Activated naive CD8-positive, alpha-beta T cell treated with anti-CD3 and anti-CD28 coated beads for 36 hours (primary cell): ENCODE measurements around the gene PTPRG. TPM values are rescaled to one million over a fixed set of nuclear protein-coding genes. Genes with fewer than 3 reads are reported as not detected.
"Not testable (repeated sequence)": the region's sequence is repeated elsewhere in the genome, so short reads cannot be mapped to it uniquely, and the experiment has no call there.

ENCODE experiments used
- DNase-seq: peaks from one replicate; pipeline ENCODE4 v3.0.0; 2021
- H3K27ac Mint-ChIP-seq: one replicate; pipeline ENCODE4 v1.8.0; 2022; ENCODE audit warnings: mild to moderate bottlenecking, moderate library complexity, mixed read lengths
- H3K27me3 Mint-ChIP-seq: one replicate; pipeline ENCODE4 v1.8.0; 2022; ENCODE audit warnings: mild to moderate bottlenecking, mixed read lengths
- H3K36me3 Mint-ChIP-seq: one replicate; pipeline ENCODE4 v1.8.0; 2021; ENCODE audit warnings: mild to moderate bottlenecking, mixed read lengths
- H3K4me1 Mint-ChIP-seq: one replicate; pipeline ENCODE4 v1.8.0; 2021; ENCODE audit warnings: mixed read lengths
- H3K4me3 Mint-ChIP-seq: one replicate; pipeline ENCODE4 v1.8.0; 2022; ENCODE audit warnings: mild to moderate bottlenecking, moderate library complexity, mixed read lengths
- H3K9me3 Mint-ChIP-seq: one replicate; pipeline ENCODE4 v1.8.0; 2022; ENCODE audit warnings: mixed read lengths
- total RNA-seq, 2 experiments: library from RNA; stranded (reverse); gene quantifications; one replicate each; pipeline ENCODE4 v1.2.3, GENCODE V29; 2021

The PTPRG gene
- total RNA-seq, 2 experiments from 2014 or later, result 0.06 to 0.16 TPM

DNA sequence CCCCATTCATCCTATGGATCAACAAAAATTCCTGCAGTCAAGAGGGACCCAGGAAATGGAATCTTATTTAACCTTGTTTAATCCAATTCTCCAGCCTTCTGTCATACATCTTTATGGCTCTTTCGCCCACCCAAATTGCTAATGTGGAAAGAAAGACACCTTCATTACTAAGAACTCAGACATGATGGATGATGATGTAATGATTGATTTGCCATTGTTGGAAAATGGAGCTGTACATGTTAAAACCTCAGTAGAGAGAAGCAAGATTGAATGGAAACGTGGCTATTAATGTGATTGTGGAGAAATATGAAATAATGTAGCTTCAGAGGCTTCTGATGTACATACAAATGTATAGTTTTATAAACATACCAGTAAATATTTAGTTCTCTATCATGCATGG is 15.7 kb upstream of the PTPRG start:
- H3K4me1 Mint-ChIP-seq, result no peaks in the 10 kb centered on the region
- peaks cover 3% of the 10 kb centered on the region for H3K27me3 Mint-ChIP-seq
- no peaks in the 10 kb centered on the region for H3K36me3 Mint-ChIP-seq
- H3K27ac Mint-ChIP-seq, result no peak overlapping the region
- H3K9me3 Mint-ChIP-seq, result peaks cover 3% of the 10 kb centered on the region
- H3K4me3 Mint-ChIP-seq, result no peak overlapping the region
- no peak for DNase-seq

DNA sequence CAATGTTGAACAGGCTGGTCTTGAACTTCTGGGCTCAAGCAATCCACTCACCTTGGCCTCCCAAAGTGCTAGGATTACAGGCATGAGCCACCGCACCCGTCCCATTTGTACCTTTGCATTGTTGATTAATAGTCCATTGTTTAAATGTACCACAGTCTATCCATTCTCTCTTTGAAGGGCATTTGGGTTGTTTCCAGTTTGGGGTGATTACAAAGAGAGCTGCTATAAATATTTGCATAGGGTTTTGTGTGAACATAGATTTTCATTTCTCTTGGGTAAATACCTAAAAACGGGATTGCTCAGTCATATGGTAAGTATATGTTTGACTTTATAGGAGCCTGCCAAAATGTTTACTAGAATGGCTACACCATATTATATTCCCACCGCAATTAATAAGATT is 13.7 kb upstream of the PTPRG start:
- H3K4me3 Mint-ChIP-seq, result no peak overlapping the region

GRCh38 chr3:61552704-61553103 is 8.7 kb upstream of the PTPRG start:
- H3K4me1 Mint-ChIP-seq, H3K36me3 Mint-ChIP-seq, H3K9me3 Mint-ChIP-seq, DNase-seq, H3K27ac Mint-ChIP-seq, H3K4me3 Mint-ChIP-seq: not testable (repeated sequence)
- peaks cover 25% of the 10 kb centered on the region for H3K27me3 Mint-ChIP-seq

More for the DNA sequence above, 13.7 kb upstream of the PTPRG start:
- H3K9me3 Mint-ChIP-seq, result peaks cover 3% of the 10 kb centered on the region
- no peaks in the 10 kb centered on the region for H3K36me3 Mint-ChIP-seq
- DNase-seq, result no peak
- H3K4me1 Mint-ChIP-seq, result no peaks in the 10 kb centered on the region
- no peak overlapping the region for H3K27ac Mint-ChIP-seq
- no peaks in the 10 kb centered on the region for H3K27me3 Mint-ChIP-seq

DNA sequence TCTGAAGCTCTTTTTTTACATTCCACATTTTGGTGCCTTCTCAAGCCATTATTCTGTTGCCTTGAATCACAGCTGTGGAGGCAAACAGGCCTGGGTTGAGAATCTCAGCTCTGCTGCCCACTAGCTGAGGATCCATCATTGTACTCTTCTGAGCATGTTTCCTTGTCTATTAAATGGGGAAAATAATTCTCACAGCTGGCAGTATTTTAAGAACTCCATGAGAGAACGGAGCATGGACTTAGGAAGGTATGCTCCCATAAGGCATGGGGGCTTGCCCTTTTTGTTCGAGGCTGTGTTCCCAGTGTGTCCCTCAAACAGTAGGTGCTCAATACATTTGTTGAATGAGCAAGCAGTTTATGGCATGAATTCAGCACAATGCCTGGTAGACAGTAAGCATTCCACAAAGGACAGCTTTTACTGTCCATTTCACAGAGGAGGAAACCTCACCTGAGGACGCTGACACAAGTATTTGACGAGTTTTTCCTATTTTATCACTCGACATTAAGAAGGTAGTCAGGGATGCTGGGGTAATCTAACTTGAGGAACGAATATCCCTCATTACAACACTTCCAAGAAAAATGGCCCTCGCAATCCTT is 2.1 kb upstream of the PTPRG start:
- peaks cover 78% of the 10 kb centered on the region for H3K27me3 Mint-ChIP-seq
- no peaks in the 10 kb centered on the region for H3K9me3 Mint-ChIP-seq
- peaks cover 15% of the 10 kb centered on the region for H3K4me1 Mint-ChIP-seq
- no peaks in the 10 kb centered on the region for H3K36me3 Mint-ChIP-seq
- H3K4me3 Mint-ChIP-seq, result no peak overlapping the region
- H3K27ac Mint-ChIP-seq, result no peak overlapping the region
- no peak for DNase-seq

DNA sequence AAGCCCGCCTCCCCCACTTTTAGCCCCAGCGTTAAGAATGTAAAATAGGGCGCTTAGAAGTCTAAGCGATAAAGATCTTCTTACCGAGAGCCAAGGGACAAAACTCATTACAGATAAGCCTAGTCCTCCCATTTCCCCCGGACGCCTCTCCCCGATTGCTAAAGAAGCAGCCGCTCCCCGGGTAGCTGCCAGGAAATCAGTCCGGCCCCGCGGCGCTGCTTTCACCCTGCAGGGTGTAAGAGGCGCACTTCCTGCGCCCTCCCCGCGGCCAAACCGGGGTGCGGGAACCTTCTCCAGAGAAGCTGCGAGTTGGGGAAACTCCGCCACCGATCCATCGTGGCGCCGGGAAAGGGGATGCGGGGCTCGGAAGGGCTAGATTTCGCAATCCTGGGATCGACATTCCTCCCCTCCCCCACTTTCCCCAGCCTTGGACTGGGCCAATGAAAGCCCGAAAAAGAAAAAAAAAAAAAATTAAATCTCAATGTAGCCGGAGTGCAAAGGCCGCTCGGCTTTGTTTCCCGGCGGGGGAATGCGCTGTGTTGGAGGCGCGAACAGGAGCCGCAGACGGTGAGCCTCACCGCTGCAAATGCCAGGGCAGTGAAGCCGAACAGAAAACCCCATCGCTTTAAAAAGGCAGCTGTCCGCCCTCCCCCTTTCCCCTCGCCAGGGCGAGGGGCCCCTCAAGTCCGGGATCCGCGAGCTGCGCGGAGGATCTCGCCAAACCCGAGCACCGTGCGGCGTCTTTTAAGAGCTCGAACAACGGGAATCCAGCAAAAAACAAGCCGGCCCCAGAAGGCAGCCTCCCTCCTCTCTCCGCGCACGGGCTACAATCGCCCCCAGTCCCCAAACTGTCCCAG is 626 bp upstream of the PTPRG start:
- Mint-ChIP-seq H3K4me3 (peak overlapping the region; percentile 79), H3K27me3 (peaks cover 82% of the 10 kb centered on the region), H3K9me3 (no peaks in the 10 kb centered on the region), H3K4me1 (peaks cover 16% of the 10 kb centered on the region), H3K36me3 (no peaks in the 10 kb centered on the region), H3K27ac (no peak overlapping the region)
- peak; percentile 38 for DNase-seq

GRCh38 chr3:61562042-61562720 is 810 bp downstream of the PTPRG start:
- no peaks in the 10 kb centered on the region for H3K9me3 Mint-ChIP-seq
- H3K27ac Mint-ChIP-seq, result no peak overlapping the region
- no peaks in the 10 kb centered on the region for H3K36me3 Mint-ChIP-seq
- H3K27me3 Mint-ChIP-seq, result peaks cover 79% of the 10 kb centered on the region
- DNase-seq, result no peak
- H3K4me3 Mint-ChIP-seq, result no peak overlapping the region
- peaks cover 16% of the 10 kb centered on the region for H3K4me1 Mint-ChIP-seq

DNA sequence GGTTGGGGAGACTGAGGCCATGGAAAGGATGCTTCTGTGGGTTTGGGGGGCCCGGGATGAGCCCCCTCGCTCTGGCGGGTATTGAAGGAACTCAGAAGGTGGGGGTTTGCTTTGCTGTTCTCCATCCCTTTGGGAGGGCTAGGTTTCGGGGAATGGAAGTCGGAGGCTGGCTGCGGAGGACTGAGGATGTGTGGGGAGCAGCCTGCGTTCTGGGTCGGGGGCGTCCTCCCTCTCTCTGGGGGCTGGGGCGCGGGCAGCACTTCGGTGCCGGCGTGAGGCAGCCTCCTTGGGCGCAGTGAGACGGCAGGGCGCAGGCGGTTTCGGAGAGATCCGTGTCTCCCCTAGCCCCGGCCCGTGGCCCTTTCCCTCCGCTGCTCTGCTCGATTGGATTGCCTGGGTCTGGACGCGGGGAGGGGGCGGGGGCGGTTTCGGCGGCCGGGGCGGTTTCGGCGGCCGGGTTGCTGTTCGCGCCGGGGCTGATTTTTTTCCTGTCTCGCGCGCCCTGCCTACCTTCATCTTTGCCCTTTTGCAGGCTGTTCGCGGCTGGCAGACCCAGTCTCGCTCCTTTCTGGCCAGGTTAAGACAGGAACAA is 1.4 kb downstream of the PTPRG start:
- H3K4me3 Mint-ChIP-seq, result peak overlapping the region; percentile 4
- DNase-seq, result no peak
- no peaks in the 10 kb centered on the region for H3K9me3 Mint-ChIP-seq
- H3K27ac Mint-ChIP-seq, result no peak overlapping the region
- no peaks in the 10 kb centered on the region for H3K36me3 Mint-ChIP-seq
- H3K27me3 Mint-ChIP-seq, result peaks cover 77% of the 10 kb centered on the region
- peaks cover 16% of the 10 kb centered on the region for H3K4me1 Mint-ChIP-seq

GRCh38 chr3:61563313-61564271 is 2.2 kb downstream of the PTPRG start:
- no peaks in the 10 kb centered on the region for H3K9me3 Mint-ChIP-seq
- H3K4me1 Mint-ChIP-seq, result peaks cover 16% of the 10 kb centered on the region
- H3K4me3 Mint-ChIP-seq, result no peak overlapping the region
- no peak overlapping the region for H3K27ac Mint-ChIP-seq
- no peak for DNase-seq
- H3K36me3 Mint-ChIP-seq, result no peaks in the 10 kb centered on the region
- peaks cover 71% of the 10 kb centered on the region for H3K27me3 Mint-ChIP-seq

DNA sequence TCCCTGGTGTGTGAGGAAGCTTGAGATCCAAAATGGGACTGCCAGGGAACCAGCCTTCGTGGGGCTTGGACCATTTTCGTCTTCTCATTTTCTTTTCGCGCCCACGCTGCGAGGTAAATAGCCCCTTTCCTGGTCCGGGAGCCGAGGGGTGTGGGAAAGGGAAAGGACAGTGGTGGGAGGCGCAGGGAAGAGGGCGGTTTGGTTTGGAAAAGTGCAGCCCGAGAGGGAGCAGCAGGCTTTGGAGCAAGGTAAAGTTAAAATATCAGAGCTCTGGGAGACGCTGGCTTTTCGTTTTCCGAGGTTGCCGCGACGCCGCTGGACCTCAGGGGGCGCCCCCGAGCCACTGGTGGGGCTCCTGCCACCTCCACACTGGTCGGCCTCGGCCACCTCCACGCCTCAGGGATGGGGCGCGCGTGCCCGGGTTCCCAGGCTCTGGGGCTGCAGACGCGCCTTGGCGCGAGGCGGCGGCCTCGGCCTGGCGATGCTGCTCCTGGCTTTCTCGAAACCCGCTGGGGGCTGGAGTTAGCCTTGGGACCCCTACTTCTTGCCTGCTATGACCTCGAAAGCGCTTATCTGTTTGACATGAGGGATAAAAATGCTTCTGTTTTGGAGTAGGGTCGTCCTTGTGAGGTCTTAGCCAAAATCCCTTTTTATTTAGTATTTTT is 3.2 kb downstream of the PTPRG start:
- Mint-ChIP-seq H3K4me3 (no peak overlapping the region), H3K9me3 (no peaks in the 10 kb centered on the region), H3K36me3 (no peaks in the 10 kb centered on the region), H3K27me3 (peaks cover 61% of the 10 kb centered on the region), H3K4me1 (peaks cover 16% of the 10 kb centered on the region), H3K27ac (no peak overlapping the region)
- DNase-seq, result peak; percentile 12

DNA sequence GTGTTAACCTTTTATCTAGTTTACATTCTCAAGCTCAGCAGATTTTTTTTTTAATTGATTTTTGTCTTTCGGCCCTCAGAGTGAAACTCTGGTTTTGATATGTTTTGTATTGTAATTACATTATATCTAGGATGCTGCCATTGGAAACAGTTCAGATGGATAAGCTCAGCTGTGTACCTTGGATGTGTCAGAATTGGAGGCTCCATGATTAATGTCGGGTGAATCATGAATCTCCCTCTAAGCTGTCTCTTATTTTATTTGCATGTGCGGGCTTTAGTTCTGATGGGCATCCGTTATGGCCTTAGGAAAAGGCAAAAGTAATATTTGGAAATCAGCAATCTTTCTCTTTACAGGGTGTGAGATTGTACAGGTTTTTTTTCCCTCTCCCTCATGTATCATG is 4.2 kb downstream of the PTPRG start:
- H3K9me3 Mint-ChIP-seq, result no peaks in the 10 kb centered on the region
- H3K4me3 Mint-ChIP-seq, result no peak overlapping the region
- H3K27ac Mint-ChIP-seq, result no peak overlapping the region
- H3K4me1 Mint-ChIP-seq, result peaks cover 12% of the 10 kb centered on the region
- DNase-seq, result no peak
- H3K27me3 Mint-ChIP-seq, result peaks cover 51% of the 10 kb centered on the region
- no peaks in the 10 kb centered on the region for H3K36me3 Mint-ChIP-seq

GRCh38 chr3:61568127-61568526 is 6.8 kb downstream of the PTPRG start:
- H3K27me3 Mint-ChIP-seq, result peaks cover 33% of the 10 kb centered on the region
- H3K9me3 Mint-ChIP-seq, result no peaks in the 10 kb centered on the region
- DNase-seq, result no peak
- H3K27ac Mint-ChIP-seq, result no peak overlapping the region
- H3K36me3 Mint-ChIP-seq, result no peaks in the 10 kb centered on the region
- no peak overlapping the region for H3K4me3 Mint-ChIP-seq
- H3K4me1 Mint-ChIP-seq, result peaks cover 6% of the 10 kb centered on the region

GRCh38 chr3:61569856-61570580 is 8.6 kb downstream of the PTPRG start:
- Mint-ChIP-seq H3K36me3 (no peaks in the 10 kb centered on the region), H3K27ac (no peak overlapping the region), H3K9me3 (no peaks in the 10 kb centered on the region), H3K4me1 (no peaks in the 10 kb centered on the region), H3K27me3 (peaks cover 23% of the 10 kb centered on the region), H3K4me3 (no peak overlapping the region)
- DNase-seq, result no peak

DNA sequence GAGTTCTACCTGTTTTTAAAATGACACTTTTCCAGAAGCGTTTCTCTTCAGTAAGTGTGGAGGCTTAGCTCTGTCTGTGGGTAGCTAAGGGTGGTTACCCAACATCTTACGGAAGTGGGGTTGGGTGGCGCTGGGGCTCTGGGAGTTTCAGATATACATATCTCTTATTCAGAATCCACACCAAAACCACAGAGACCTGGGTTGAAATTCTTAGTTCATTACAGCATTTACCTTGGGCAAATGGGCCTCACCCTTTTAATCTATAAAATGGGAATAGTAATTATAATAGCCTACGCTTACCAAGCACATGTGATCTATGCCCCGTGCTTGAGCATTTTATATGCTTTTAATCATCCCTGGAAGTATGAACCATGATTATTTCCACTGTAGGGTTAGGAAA is 9.4 kb downstream of the PTPRG start:
- H3K27ac Mint-ChIP-seq, result no peak overlapping the region
- no peaks in the 10 kb centered on the region for H3K4me1 Mint-ChIP-seq
- no peaks in the 10 kb centered on the region for H3K36me3 Mint-ChIP-seq
- no peak for DNase-seq
- H3K9me3 Mint-ChIP-seq, result no peaks in the 10 kb centered on the region
- H3K27me3 Mint-ChIP-seq, result peaks cover 16% of the 10 kb centered on the region
- no peak overlapping the region for H3K4me3 Mint-ChIP-seq
